ENCODE results near the gene FAM219A.

Gene FAM219A

GRCh38 chr9:34428325-34428958, 29.9 kb downstream of the FAM219A start:
- H2AFZ ChIP-seq (ENCODE audit: low read depth, low read length, severe bottlenecking): no peak overlapping the region
- H3K9me3 ChIP-seq (ENCODE audit: insufficient read depth, low read length): no peaks in the 10 kb centered on the region
- H3K79me2 ChIP-seq (ENCODE audit: insufficient read depth, low read length): no peaks in the 10 kb centered on the region
- no peak overlapping the region for H3K9ac ChIP-seq (ENCODE audit: low read length)
- no peaks in the 10 kb centered on the region for H3K27me3 ChIP-seq (ENCODE audit: low read length)
- no peak overlapping the region for H3K27ac ChIP-seq (ENCODE audit: low read depth, low read length)
- H3F3A ChIP-seq (ENCODE audit: insufficient read depth): no peaks in the 10 kb centered on the region
- H3K4me3 ChIP-seq (ENCODE audit: insufficient read depth, low read length, poor library complexity, severe bottlenecking): no peak overlapping the region
- no peaks in the 10 kb centered on the region for H3K9me2 ChIP-seq (replicated peaks; ENCODE audit: insufficient read depth, low read length)
- no peak for TF ChIP-seq EZH2phosphoT487 (conservative IDR thresholded peaks at IDR 0.05; ENCODE audit: low read length)
- TF ChIP-seq CTCF (IDR thresholded peaks at IDR 0.05; ENCODE audit: insufficient read depth, low read length, poor library complexity, severe bottlenecking): no peak
- no peaks in the 10 kb centered on the region for H3K36me3 ChIP-seq (ENCODE audit: low read length)
- H4K20me1 ChIP-seq (ENCODE audit: low read depth, low read length): no peaks in the 10 kb centered on the region
- H3K4me2 ChIP-seq (ENCODE audit: low read depth, low read length, poor library complexity, severe bottlenecking): no peak overlapping the region

- H4K20me1 ChIP-seq (ENCODE audit: low read depth, low read length): no peaks in the 10 kb centered on the region
- H3K4me2 ChIP-seq (ENCODE audit: low read depth, low read length, poor library complexity, severe bottlenecking): no peak overlapping the region
- no peak overlapping the region for H3K9ac ChIP-seq (ENCODE audit: low read length)
- H3K79me2 ChIP-seq (ENCODE audit: insufficient read depth, low read length): no peaks in the 10 kb centered on the region
- no peaks in the 10 kb centered on the region for H3K27me3 ChIP-seq (ENCODE audit: low read length)
- no peaks in the 10 kb centered on the region for H3K9me3 ChIP-seq (ENCODE audit: insufficient read depth, low read length)
- H3F3A ChIP-seq (ENCODE audit: insufficient read depth): no peaks in the 10 kb centered on the region
- no peak overlapping the region for H2AFZ ChIP-seq (ENCODE audit: low read depth, low read length, severe bottlenecking)
- no peak overlapping the region for H3K4me3 ChIP-seq (ENCODE audit: insufficient read depth, low read length, poor library complexity, severe bottlenecking)
- TF ChIP-seq CTCF (IDR thresholded peaks at IDR 0.05; ENCODE audit: insufficient read depth, low read length, poor library complexity, severe bottlenecking) (no peak), EZH2phosphoT487 (conservative IDR thresholded peaks at IDR 0.05; ENCODE audit: low read length) (no peak)
- no peak overlapping the region for H3K27ac ChIP-seq (ENCODE audit: low read depth, low read length)
- H3K9me2 ChIP-seq (replicated peaks; ENCODE audit: insufficient read depth, low read length): no peaks in the 10 kb centered on the region
- H3K36me3 ChIP-seq (ENCODE audit: low read length): no peaks in the 10 kb centered on the region
Observed at GRCh38 chr9:34426347-34427074, 31.9 kb downstream of the FAM219A start.

- TF ChIP-seq EZH2phosphoT487 (conservative IDR thresholded peaks at IDR 0.05; ENCODE audit: low read length) (no peak), CTCF (IDR thresholded peaks at IDR 0.05; ENCODE audit: insufficient read depth, low read length, poor library complexity, severe bottlenecking) (no peak)
- no peaks in the 10 kb centered on the region for H3K9me3 ChIP-seq (ENCODE audit: insufficient read depth, low read length)
- H2AFZ ChIP-seq (ENCODE audit: low read depth, low read length, severe bottlenecking): no peak overlapping the region
- no peaks in the 10 kb centered on the region for H3K9me2 ChIP-seq (replicated peaks; ENCODE audit: insufficient read depth, low read length)
- no peaks in the 10 kb centered on the region for H3F3A ChIP-seq (ENCODE audit: insufficient read depth)
- no peaks in the 10 kb centered on the region for H3K79me2 ChIP-seq (ENCODE audit: insufficient read depth, low read length)
- no peak overlapping the region for H3K27ac ChIP-seq (ENCODE audit: low read depth, low read length)
- no peak overlapping the region for H3K4me3 ChIP-seq (ENCODE audit: insufficient read depth, low read length, poor library complexity, severe bottlenecking)
- no peak overlapping the region for H3K4me2 ChIP-seq (ENCODE audit: low read depth, low read length, poor library complexity, severe bottlenecking)
- H4K20me1 ChIP-seq (ENCODE audit: low read depth, low read length): 0 out of 2 replicates have a peak, but pooled peaks cover 3% of the 10 kb centered on the region
- no peaks in the 10 kb centered on the region for H3K27me3 ChIP-seq (ENCODE audit: low read length)
- no peaks in the 10 kb centered on the region for H3K36me3 ChIP-seq (ENCODE audit: low read length)
- H3K9ac ChIP-seq (ENCODE audit: low read length): no peak overlapping the region
Observed at GRCh38 chr9:34419716-34420504, 38.5 kb downstream of the FAM219A start.

Data from SU-DHL-6 (cell line).